Stimulated activated CD4-positive, alpha-beta T cell treated with anti-CD3 and anti-CD28 coated beads, Interleukin-4, amount 100 ng/mL, for 48 hours (primary cell): ENCODE results near the gene SLC6A12.
"Not testable (repeated sequence)": the region's sequence is repeated elsewhere in the genome, so short reads cannot be mapped to it uniquely, and the experiment has no call there.

Experiments used
- DNase-seq, 2 donors: peaks; one replicate each; pipeline ENCODE4 v3.0.0-alpha.2; 2020; ENCODE audit warnings: low read depth in 2 of 2

The SLC6A12 gene

DNA sequence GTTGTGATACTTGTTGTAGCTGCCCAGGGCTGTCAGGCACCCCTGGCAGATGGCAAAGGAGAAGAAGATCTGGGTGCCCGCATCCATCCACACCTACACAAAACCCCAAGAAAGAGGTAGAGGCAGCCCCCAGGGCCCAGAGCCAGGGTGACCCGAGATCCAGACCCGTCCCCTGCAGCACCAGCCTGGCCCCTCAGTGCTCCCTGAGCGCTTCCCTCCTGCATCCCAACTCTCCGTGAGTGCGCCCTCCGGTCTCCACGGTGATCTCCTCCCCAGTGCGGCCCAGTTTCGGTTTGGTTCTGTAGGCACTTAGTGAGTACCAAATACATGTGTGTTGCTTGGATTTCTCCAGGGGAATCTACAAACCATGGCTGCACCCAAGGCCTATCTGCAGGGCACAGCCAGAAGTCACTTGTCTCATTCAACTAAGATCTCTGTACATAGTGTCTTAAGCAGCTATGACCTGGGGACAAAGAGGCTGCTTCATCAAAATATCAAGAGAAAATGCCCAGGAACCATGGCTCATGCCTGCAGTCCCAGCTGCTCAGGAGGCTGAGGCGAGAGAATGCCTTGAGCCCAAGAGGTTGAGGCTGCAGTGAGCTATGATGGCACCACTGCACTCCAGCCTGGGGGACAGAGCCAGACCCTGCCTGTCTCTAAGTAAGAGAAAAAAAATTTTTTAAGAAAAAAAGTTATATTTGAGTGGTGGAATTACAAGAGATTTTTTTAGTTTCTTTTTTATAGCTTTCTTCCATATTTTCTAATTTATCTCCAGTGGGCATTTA is 15.9 kb downstream of the SLC6A12 start:
- DNase-seq, result no peak

DNA sequence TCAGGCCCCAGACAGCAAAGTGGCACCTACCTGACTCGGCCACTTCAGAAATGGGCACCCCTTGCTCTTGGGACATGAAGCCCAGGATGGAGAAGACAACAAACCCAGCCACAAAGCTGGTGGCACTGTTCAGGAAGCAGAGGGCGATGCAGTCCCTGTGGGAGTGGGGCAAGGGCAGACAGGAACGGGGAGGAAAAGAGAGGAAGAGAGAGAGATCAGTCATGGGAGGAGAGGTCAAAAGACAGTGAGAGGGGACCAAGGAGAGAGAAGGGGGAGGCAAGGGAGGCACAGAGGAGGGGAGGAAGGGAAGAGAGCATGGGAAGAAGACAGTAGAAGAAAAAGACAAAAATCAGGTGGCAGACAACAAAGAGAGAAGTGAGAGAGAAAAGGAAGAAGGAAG is 16.6 kb downstream of the SLC6A12 start:
- DNase-seq, result no peak

DNA sequence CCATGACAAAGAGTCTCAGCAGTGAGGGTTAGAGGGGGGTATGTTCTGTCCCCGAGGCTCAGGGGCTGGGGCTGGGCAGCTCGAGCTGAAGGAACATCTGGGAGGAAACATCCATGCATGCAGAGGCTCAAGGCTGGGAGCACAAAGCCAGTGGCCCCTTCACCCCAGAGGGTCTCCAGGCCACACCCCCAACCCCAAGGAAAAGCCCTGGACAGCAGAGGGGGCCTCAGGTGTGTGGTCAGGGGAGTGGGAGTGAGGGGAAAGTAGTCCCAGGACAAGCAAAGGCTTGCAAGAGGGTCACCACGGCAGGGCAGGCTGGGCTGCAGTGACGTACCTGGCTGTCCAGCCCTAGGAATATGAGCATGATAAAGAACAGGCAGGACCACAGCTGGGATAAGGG is 17.5 kb downstream of the SLC6A12 start:
- no peak for DNase-seq

DNA sequence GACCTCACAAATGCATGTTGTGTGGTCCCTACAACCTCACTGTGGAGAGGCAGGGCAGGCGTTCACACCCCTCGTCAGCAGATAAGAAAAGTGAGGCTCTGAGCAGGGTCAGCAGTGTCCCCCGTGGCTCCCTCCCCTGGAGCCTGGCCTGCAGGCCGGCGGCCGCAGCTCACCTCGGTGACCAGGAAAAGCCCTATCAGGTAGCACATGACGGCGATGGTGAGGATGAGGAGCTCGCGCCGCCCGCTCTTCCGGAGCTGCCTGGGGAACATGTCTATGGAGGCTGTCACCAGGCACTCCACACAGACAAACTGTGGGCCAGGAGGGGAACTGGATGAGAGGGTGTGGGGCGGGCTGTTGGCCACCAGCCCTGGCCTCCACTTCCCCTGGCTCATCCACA is 18.0 kb downstream of the SLC6A12 start:
- no peak for DNase-seq

DNA sequence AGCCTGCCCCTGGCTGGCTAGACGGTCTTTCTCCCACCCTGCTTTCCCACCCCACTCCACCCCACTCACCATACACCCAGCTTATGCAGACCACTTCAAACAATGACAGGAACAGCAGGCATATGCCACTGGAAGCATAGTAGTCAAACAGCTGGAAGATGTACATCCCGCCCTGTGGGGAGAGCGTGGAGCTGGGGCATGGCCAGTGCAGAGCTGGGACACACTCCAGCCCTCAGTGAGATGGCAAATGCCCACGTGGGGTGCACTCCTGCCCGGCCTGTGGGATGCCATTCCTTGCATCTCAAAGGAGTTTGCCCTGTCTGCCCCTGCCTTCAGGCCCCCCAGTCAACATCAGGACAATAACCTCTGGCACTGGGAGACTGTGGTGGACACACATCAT is 18.8 kb downstream of the SLC6A12 start:
- no peak for DNase-seq

DNA sequence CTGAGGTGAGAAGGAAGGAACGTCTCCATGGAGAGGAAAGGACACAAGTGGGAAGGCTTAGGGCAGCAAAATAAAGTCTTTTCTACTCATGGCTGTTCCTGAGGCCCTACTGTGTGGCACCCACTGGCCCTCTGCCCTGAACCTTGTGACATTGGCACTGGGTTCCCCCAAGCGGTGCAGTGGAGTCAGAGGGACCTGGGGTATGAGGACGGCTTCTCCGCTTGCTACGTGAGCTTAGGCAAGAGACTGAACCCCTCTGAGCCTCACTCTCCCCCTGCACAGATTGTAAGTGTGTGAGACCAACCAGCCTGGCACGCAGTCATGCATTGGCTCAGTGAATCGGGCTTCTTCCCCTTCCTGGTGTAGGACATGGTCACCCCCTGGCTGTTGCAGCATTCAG is 19.7 kb downstream of the SLC6A12 start:
- DNase-seq, result no peak

DNA sequence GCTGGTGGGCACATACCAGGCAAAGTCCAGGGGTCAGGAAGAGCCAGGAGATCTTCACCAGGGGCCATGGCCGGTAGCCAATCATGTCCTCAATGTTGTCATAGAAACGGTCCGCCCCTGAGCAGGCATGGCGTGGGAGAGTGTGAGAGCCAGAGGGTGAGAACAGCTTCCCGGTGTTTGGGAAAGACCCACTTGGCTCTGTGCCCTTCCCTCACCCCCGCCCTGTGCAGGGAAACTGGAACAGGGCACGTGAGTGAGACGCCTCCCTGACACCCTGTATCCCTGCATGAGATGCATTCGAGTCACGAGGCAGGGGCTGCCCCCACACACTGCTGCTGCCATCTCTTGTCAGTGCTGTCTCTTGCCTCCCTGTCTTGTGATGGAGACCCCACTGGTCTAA is 20.7 kb downstream of the SLC6A12 start:
- no peak for DNase-seq

DNA sequence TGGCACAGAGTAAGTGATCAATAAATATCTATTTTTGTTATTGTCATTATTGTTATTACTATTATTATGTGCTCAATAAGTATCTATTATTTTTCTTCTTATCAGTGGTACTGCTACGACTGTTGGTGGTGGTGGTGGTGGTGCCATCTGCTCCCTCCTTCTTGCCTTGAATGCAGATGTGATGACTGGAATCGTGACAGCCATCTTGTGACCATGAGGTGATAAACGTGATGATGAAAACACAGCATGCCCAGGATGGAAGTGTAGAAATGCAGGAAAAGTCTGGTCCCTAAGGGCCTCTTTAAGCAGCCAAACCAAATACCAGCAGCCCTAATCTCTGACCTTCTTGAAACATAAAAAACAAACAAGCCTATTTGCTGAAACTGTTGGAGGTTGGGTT is 22.4 kb downstream of the SLC6A12 start:
- no peak for DNase-seq

DNA sequence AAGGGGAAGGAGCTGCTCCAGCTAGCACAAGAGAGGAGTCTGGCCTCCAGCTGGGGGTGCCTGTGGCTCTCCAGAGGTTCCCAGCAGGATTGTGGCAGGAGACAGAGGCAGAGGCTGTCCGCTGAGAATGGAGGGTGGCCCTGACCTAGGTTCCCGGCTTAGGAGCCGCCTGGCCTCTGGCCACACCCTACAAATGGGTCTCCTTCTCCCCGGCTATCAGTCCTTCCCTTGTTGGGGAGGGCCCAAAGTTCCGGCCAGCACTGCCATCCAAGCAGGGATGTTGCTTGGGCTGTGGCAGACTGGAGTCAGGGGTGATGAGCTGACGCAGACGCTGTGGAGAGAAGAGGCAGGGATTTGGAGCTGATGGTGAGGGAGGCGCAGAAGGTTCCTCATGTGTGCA is 23.1 kb downstream of the SLC6A12 start:
- DNase-seq, result no peak

DNA sequence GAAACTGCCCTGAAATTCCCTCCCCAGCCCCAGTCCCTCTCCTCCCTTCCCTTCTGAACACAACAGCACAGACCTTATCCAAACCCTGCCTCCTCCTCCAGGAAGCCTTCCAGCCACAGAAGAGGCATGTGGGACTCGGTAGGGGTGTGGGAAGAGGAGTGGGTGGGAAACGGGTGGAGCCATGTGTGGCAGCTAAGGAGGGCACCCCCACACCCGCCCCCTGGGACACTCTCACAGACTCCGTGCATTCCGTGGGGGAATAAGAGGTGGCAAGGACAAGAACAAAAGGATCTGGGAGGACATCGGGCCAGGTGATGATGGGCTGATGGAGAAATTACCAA is 24.4 kb downstream of the SLC6A12 start:
- no peak for DNase-seq

DNA sequence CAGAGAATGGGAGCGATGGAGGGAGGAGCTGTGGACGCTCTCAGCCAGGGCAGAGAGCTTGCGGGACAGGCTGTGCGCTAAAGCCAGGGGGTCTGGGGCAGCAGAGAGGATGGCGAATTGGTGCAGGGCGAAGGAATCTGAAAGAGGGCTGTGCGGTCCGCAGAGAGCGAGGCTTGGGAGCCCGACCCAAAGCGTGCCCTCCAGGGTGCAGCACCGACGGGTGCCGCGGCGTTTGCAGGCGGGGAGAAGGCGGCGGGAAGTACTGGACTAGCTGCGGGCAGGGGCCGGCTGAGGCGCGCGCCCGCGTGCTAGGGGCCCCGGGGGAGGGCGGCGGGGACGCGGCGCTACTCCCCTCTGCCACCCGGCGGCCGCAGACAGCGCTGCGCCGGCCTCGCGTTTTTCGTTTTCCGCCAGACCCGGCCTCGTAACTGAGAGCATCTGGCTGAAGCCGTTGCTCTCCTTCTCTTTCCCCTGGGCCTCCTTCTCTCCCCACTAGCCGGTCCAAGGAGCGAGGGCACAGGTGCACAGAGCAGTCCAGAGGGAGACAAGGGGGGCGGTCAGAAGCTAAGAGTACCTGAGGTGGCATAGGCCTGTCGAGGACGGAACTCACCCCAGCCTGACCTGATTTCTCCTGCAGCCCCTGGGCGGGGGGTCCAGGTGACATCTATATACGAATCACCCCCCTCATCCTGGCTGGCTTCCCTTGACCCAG is 24.9 kb downstream of the SLC6A12 start:
- peak; percentile 7 to 40 for DNase-seq

DNA sequence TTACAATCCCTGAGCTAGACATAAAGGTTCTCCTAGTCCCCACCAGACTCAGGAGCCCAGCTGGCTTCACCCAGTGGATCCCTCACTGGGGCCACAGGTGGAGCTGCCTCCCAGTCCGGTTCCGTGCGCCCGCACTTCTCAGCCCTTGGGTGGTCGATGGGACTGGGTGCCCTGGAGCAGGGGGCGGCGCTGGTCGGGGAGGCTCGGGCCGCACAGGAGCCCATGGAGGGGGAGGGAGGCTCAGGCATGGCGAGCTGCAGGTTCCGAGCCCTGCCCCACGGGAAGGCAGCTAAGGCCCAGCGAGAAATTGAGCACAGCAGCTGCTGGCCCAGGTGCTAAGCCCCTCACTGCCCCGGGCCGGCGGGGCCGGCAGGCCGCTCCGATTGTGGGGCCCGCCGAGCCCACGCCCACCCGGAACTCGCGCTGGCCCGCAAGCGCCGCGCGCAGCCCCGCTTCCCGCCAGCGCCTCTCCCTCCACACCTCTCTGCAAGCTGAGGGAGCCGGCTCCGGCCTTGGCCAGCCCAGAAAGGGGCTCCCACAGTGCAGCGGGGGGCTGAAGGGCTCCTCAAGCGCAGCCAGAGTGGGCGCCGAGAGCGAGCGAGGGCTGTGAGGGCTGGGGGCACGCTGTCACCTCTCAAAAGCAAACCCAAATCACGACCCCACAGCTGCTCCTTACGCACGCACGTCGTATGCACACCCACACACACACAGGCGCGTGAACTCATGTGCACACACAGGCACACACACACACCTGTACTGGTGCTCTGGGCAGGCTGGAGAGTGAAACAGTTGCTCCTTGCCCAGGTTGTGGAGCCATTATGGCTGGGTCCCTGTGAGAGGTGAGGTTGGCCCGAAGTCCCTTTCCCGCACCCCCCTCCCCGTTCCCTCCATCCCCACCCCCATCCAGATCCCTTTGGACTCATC is 25.7 kb downstream of the SLC6A12 start:
- DNase-seq, result not testable (repeated sequence)

DNA sequence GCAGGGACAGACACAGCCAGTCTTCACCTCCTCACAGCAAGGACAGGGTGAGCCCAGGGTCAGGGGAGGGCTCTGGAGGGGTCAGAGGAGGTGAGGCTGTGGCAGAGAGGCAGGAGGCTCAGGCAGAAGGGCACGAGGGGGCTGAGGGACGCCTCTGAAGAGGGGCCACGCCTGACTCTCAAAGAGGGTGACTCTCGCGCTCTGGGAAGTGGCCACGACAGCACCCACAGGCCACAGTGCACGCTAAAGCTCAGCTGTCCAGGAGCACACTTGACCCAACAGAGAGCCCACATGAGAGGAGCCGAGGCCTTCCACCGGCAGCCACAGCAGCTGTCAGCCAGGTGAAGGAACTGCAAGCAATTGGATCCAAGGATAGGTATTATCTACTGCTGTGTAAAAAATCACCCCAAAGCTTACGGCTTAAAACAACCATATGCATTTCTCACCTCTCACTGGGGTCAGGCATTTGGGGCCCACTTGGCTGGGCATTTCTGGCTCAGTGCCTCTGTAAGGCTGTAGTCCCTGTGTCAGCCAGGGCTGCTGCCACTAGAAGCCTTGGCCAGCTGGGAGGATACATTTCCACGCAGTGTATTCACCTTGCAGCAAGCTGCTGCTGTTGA is 27.8 kb downstream of the SLC6A12 start:
- no peak for DNase-seq

DNA sequence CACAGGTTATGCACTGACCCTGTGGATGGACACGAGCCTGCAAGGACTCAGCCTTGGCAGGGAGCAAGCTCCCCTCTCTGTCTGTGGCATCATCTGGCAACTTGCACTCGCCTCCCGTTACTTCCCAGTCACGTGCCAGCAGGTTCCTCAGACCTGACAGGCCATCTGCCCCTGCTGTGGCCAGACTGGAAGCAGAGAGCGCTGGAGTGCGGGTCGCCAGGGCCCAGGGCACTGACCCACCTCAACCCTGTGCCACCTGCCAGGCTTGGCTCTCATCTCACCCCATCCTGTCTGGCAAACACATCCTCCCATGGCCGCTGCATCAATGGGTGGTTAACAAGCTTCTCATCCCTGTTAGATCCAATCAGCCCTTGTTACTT is 28.4 kb downstream of the SLC6A12 start:
- no peak for DNase-seq

DNA sequence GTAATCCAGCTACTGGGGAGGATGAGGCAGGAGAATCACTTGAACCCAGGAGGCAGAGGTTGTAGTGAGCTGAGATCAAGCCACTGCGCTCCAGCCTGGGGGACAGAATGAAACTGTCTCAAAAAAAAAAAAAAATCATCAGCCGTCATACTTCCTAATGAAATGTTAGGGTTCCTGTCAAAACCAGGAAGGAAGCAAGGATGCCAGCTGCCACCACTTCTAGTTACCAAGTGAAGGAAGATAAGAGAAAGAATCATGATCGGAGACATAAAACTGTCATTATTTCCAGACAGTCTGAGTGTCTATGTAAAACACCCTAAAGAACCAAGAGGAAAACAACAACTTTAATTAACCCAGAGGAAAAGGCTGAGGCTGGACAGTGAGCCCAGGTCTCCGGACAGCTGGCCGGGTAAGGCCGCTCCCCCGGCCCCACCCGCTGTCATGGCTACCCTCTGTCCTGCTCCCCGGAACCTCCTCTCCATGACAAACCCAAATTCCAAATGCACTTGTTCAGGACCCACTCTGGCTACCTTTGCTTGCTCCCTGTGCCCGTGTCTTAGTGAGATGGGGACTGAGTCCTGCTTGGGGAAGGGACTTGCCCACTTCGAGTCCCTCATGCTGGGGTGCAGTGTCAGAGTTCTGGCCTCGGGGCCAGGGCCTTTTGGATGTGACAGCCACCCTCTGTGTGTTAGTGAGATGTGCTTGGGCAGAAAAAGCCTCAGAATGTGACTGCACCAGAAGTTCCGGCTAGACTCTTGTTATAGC is 29.0 kb downstream of the SLC6A12 start:
- no peak for DNase-seq

DNA sequence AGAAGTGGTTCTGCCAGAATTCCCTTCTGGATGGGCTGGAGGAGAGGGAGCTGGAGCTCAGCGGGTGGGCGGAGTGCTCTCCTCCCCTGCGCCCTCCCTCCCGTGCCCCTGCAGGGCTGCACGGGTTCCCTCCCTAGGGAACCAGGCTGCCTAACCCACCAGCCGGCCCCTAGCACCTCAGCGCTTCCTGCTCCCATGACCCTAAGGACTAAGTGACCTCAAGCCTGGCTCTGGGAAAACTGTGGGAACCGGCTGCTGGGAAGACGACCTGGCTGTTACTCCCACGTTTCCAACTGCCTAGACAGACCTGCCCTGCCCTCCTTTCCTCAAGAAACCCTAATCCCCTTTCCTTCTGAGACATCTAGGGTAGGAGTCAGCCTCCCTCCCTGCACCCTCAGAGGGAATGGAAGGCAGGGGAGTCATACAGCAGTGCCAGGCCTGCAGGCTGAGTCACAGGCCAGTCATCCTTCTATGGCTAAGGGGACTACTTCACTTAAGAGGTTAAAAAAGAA is 31.5 kb downstream of the SLC6A12 start:
- no peak for DNase-seq

DNA sequence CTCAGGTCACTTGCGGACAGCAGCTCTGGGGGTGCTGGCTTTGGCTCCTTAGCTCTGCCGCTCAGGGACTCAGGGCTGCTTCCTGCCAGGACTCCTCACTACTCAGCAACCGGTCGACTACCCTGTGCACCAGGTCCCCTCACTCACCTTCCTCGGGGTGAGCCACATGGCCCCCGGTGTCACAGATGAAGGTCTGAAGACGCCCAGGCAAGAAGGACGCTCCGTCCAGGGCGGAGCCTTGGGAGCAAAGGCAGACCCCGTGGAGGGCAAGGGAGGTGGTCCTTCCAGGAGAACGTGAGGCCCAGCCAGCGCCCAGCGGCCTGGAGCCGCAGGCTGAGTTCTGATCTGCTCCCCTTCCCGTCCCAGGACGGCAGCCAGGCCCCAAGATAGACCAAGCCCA is 32.0 kb downstream of the SLC6A12 start:
- DNase-seq, result no peak

DNA sequence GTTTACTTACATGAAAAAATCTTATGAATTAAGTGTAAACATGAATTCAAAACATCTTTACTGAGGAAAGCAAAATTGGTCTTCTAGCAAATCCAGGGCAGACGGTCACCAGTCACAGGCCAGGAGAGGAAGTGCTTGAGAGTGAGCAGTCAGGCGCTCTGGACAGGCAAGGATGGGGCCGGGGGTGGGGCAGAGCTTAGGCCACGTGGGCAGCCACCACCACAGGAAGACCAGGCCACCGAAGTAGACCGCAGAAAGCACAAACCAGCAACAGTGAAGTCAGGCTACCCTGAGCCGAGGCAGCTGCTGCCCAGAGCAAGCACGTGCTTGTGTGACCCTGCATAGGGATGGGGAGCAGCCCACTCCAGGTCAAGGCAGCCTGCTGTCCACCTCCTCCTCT is 33.5 kb downstream of the SLC6A12 start:
- DNase-seq, result no peak

DNA sequence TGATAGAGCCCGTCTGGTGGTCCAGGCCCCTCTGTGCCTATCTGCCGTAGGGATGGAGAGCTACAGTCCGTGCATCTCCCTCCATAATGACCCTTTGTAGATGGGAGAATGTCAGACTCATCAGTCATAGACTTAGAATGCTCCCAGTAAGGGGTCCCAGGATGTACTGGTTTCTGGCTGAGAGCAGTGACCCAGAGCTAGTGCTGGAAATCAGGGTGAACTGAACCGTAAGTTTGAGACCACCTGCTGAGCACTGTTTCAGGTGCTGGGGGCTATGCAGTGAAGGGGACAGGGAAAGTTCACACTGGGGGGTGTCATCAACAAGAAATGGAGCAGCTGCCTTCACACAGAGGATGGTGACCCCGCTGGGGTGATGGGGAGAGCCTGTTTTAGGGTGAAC is 34.1 kb downstream of the SLC6A12 start:
- DNase-seq, result no peak

DNA sequence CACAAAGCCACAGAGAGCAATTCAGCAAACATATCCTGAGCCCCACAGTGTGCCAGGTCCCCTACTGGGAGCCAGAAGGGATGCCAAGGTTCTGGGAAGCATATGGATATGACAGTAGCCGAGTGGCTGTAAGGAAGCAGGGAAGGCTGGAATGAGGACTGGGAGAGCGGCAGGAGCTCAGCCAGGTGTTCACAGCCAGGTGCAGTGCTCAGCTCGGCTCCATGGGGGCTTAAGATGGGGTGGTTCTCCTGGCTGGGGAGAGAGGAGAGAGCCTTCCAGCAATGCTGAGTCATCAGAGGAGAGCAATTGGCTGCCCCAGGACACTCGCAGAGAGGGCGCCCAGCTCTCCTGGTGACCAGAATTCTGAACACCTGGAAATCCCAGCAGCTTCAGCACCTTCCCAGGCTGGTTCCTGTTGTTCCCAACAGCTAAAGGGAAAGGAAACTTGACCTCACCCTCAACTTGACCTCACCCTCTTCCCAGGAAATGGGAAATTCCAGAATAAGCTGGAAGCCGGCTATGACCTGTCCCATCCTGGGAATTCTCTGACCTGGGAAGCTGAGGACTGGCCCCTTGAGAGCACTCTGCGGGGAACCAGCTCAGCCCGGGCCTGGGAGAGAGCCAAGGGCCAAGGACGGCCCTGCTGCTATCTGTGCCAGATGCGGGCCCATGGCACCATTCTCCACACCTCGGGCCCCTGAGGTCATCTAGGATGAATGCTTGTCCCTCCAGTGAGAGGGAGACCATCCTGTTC is 34.6 kb downstream of the SLC6A12 start:
- DNase-seq, result no peak

DNA sequence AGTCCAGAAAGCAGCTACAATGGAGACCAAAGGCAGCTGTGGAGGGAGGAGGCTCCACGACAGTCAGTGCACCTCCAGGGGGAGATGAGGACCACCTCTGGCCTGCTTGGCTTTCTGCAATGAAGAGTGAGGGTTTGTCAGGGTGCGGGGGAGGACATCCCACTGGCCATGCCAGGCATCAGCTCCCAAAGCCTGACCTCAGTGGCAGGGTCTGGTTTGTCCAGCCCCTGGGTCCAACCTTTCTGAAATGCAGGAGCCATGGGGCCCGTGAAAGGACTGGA is 35.2 kb downstream of the SLC6A12 start:
- no peak for DNase-seq
